ENCODE measurements around the gene GRB10. TPM values are rescaled to one million over a fixed set of nuclear protein-coding genes. Genes with fewer than 3 reads are reported as not detected.

Gene GRB10
- total and polyA plus RNA-seq, 2 donors (not counting 3 experiments of a cell fraction or from before 2014, with no cell fraction given): 43.7 to 240 TPM

GRCh38 chr7:50641442-50642405 is 141.0 kb downstream of the GRB10 start:
- Histone ChIP-seq H2AFZ (ENCODE audit: low read depth, low read length) (no peak overlapping the region), H3K4me2 (ENCODE audit: insufficient read depth, low read length) (no peak overlapping the region), H4K20me1 (replicated peaks; ENCODE audit: control insufficient read depth, extremely low read depth, insufficient read depth, low read length) (no peaks in the 10 kb centered on the region), H3K27ac (ENCODE audit: insufficient read depth, low read depth, low read length) (no peak overlapping the region), H3K4me3 (replicated peaks in 1 of 3; ENCODE audit: insufficient read depth in 1 of 3, low read depth in 1 of 3, low read length in 3 of 3) (no peak overlapping the region), H3K36me3 (ENCODE audit: control insufficient read depth in 2 of 2, extremely low read depth in 1 of 2, insufficient read depth in 2 of 2, low read length in 2 of 2) (peaks cover 0 to 8% of the 10 kb centered on the region in 2 experiments), H3K9me3 (replicated peaks; ENCODE audit: control insufficient read depth, insufficient read depth, low read length) (no peaks in the 10 kb centered on the region), H3K4me1 (ENCODE audit: control insufficient read depth, extremely low read depth, insufficient read depth, low read length) (peaks cover 2% of the 10 kb centered on the region), H3K27me3 (ENCODE audit: control insufficient read depth in 2 of 2, insufficient read depth in 2 of 2, low read length in 2 of 2) (no peaks in the 10 kb centered on the region), H3K9ac (replicated peaks; ENCODE audit: extremely low read depth, insufficient read depth, low read length) (no peak overlapping the region), H3K79me2 (ENCODE audit: control insufficient read depth, insufficient read depth, low read length) (peaks cover 81% of the 10 kb centered on the region), H3K9me1 (replicated peaks; ENCODE audit: control insufficient read depth, extremely low read depth, insufficient read depth, low read length) (no peaks in the 10 kb centered on the region)
- CTCF ChIA-PET: no interaction called here
- intact Hi-C loops (cut with micrococcal nuclease): no loop called here
- TF ChIP-seq POLR2A (IDR thresholded peaks at IDR 0.05; ENCODE audit: low read depth, low read length) (no peak), CTCF (IDR thresholded peaks at IDR 0.05; ENCODE audit: extremely low read depth in 1 of 2, insufficient read depth in 1 of 2, low read depth in 1 of 2, low read length in 2 of 2) (no peak), POLR2AphosphoS5 (IDR thresholded peaks at IDR 0.05; ENCODE audit: insufficient read depth, low read depth, low read length) (no peak), EZH2 (IDR thresholded peaks at IDR 0.05; ENCODE audit: borderline replicate concordance, low read depth, low read length, severe bottlenecking) (no peak), JUN (IDR thresholded peaks at IDR 0.05; ENCODE audit: borderline replicate concordance, insufficient read depth, insufficient read length, low read depth) (no peak)
- DNase-seq (ENCODE audit: low read depth, low spot score) (no peak), FAIRE-seq (no peak)
- dilution Hi-C loops (cut with MboI; ENCODE audit: extremely low pct_ligation_motif_present, low sequenced_read_pairs): no loop called here
- no TSS peak for BruUV-seq (replicated peaks)
- POLR2A ChIA-PET: no interaction called here

All from endothelial cell of umbilical vein (primary cell).